AG09319 (cell line): ENCODE measurements around the gene FBRS.
"Not testable (repeated sequence)": the region's sequence is repeated elsewhere in the genome, so short reads cannot be mapped to it uniquely, and the experiment has no call there.

ENCODE experiments used
- DNase-seq: peaks from one replicate; pipeline ENCODE4 v3.0.0-alpha.2; 2010; ENCODE audit warnings: low read depth; ENCODE audit errors: extremely low read depth
- TF ChIP-seq, protein P1 (sequence below): IDR thresholded peaks from 2 replicates; pipeline ENCODE4 v1.5.1; 2011; ENCODE audit warnings: low read depth, mild to moderate bottlenecking, inconsistent platforms, low read length, moderate library complexity

The FBRS gene

GRCh38 chr16:30620169-30620568 is 38.1 kb upstream of the FBRS start:
- TF ChIP-seq, protein P1, sequence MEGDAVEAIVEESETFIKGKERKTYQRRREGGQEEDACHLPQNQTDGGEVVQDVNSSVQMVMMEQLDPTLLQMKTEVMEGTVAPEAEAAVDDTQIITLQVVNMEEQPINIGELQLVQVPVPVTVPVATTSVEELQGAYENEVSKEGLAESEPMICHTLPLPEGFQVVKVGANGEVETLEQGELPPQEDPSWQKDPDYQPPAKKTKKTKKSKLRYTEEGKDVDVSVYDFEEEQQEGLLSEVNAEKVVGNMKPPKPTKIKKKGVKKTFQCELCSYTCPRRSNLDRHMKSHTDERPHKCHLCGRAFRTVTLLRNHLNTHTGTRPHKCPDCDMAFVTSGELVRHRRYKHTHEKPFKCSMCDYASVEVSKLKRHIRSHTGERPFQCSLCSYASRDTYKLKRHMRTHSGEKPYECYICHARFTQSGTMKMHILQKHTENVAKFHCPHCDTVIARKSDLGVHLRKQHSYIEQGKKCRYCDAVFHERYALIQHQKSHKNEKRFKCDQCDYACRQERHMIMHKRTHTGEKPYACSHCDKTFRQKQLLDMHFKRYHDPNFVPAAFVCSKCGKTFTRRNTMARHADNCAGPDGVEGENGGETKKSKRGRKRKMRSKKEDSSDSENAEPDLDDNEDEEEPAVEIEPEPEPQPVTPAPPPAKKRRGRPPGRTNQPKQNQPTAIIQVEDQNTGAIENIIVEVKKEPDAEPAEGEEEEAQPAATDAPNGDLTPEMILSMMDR: no peak
- no peak for DNase-seq

GRCh38 chr16:30621765-30622164 is 36.5 kb upstream of the FBRS start:
- DNase-seq: peak; percentile 64
- TF ChIP-seq, protein P1: no peak

DNA sequence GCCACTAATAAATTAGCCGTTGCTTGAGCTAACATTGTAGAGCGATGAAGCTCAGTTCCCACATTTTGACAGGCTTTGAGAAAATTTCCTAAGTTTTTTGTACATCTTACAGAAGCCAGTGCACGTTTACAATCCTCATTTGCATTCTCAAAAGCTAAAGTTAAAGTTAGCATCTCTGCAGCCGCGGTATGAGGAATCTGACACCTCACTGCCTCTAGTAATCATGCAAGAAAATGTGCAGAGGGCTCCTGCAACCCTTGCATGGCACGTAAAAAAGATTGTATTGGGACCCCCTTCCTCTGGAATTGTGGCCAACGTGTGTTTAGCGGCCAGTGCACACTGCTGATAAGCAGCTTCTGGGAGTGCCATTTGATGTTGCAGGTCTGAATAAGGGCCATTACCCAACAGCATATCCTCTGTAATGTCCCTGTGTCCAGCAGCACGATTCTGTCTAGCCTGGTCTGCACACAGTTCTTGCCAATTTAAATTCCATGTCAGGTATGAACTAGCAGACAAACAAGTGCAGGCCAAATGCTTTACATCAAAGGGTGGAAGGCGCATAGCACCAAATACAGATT is 35.7 kb upstream of the FBRS start:
- no peak for DNase-seq
- TF ChIP-seq, protein P1: no peak

DNA sequence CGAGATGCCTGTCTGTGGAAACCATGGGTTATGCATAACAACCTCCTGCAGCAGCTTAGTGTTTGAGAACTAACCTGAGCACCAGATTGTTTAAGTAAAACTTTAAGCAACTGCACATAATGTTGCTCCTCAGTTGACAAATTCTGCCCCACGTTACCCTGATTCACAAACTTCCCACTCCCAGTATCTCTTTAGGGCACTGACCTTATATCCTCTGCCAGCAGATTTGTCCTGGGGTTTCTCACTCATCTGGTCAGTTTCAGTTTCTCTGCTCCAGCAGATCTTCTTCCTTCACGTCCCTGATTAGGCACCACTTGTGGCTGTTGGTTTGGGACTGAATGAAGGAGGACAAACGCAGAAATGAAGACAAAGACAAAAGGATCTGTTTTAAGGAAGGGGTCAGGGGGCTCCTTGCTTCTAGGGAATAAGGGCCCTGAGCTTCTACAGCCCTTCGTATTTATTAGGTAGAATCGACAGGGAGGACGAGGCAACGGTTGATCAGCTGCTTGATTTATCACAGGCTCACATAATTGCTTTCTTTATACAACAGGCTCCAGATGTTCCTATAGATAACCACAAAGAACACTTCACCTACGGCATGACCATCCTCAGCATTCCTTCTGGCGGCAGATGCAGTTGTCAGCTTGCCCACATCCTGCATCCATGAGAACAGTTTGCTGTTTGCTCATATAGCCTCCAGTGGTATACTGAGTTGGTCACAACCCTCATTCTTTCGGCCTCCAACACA is 34.5 kb upstream of the FBRS start:
- DNase-seq: no peak
- TF ChIP-seq, protein P1: no peak

- TF ChIP-seq, protein P1: no peak
Observed at GRCh38 chr16:30626236-30626635, 32.0 kb upstream of the FBRS start.

GRCh38 chr16:30628628-30629540 is 29.3 kb upstream of the FBRS start:
- TF ChIP-seq, protein P1: peak; percentile 95
- peak; percentile 43 for DNase-seq

More at GRCh38 chr16:30626236-30626635, 32.0 kb upstream of the FBRS start:
- DNase-seq: no peak

- not testable (repeated sequence) for DNase-seq
Observed at GRCh38 chr16:30632454-30632853, 25.8 kb upstream of the FBRS start.
